IMR-90 (cell line): ENCODE results near the gene TTC28. TPM values are rescaled to one million over a fixed set of nuclear protein-coding genes. Genes with fewer than 3 reads are reported as not detected.

Experiments used
- ATAC-seq: fragments of 200-7000 bp; cut with Tn5 transposase; 2 replicates; pipeline ENCODE4 v1.9.1; 2020; ENCODE audit warnings: low read depth, mild to moderate bottlenecking, moderate library complexity
- BruUV-seq: library from RNA; stranded (reverse); fragments of 400-500 nt; replicated peaks from 2 replicates; lab custom pipeline; 2021; lab: Mats Ljungman, UMichigan
- CTCF ChIA-PET: fragments of 300-600 bp; formaldehyde crosslinking; extraction: SDS; loops from one replicate; lab custom pipeline; 2021; ENCODE audit warnings: antibody characterized with exemption; lab: Yijun Ruan, JAX
- POLR2A ChIA-PET: fragments of 300-600 bp; sonication (Branson Sonifier 250); formaldehyde crosslinking; loops from one replicate; lab custom pipeline; 2022; ENCODE audit warnings: antibody characterized with exemption; ENCODE audit not compliant: unreplicated experiment; lab: Charles Lee
- DNase-seq: peaks from one replicate; pipeline ENCODE4 v3.0.0; 2013
- H2AFZ ChIP-seq: replicated peaks from 2 replicates; pipeline ENCODE3; 2013; ENCODE audit warnings: low read length, mild to moderate bottlenecking; ENCODE audit not compliant: poor library complexity
- H2AK5ac ChIP-seq: 2 replicates; pipeline ENCODE4 v1.6.1; 2013; ENCODE audit warnings: low read depth, low read length, inconsistent platforms
- H2AK9ac ChIP-seq: replicated peaks from 2 replicates; pipeline ENCODE3; 2013; ENCODE audit warnings: mild to moderate bottlenecking, low read depth, low read length, moderate library complexity; ENCODE audit not compliant: poor library complexity
- H2BK120ac ChIP-seq: 2 replicates; pipeline ENCODE4 v1.6.1; 2013; ENCODE audit warnings: low read depth, low read length, inconsistent platforms
- H2BK15ac ChIP-seq: 3 replicates; pipeline ENCODE4 v1.6.1; 2013; ENCODE audit warnings: low read depth, low read length, inconsistent platforms
- H2BK20ac ChIP-seq: 2 replicates; pipeline ENCODE4 v1.6.1; 2013; ENCODE audit warnings: low read depth, mild to moderate bottlenecking, inconsistent platforms, low read length, moderate library complexity
- H2BK5ac ChIP-seq: 2 replicates; pipeline ENCODE4 v1.6.1; 2013; ENCODE audit warnings: mild to moderate bottlenecking, low read depth, low read length, inconsistent platforms; ENCODE audit not compliant: poor library complexity, severe bottlenecking
- H3K14ac ChIP-seq: replicated peaks from 2 replicates; pipeline ENCODE4 v1.6.1; 2013; ENCODE audit warnings: low read depth, low read length, inconsistent platforms
- H3K18ac ChIP-seq: 2 replicates; pipeline ENCODE4 v1.6.1; 2013; ENCODE audit warnings: low read depth, low read length, control low read depth
- H3K23ac ChIP-seq: 2 replicates; pipeline ENCODE4 v1.6.1; 2013; ENCODE audit warnings: low read depth, low read length, inconsistent platforms
- H3K27ac ChIP-seq: 2 replicates; pipeline ENCODE4 v1.5.1; 2013; ENCODE audit warnings: mild to moderate bottlenecking, control low read depth, low read length; ENCODE audit not compliant: insufficient read depth
- H3K27me3 ChIP-seq: 2 replicates; pipeline ENCODE4 v1.6.1; 2013; ENCODE audit warnings: low read length; ENCODE audit not compliant: control insufficient read depth, insufficient read depth
- H3K36me3 ChIP-seq: 2 replicates; pipeline ENCODE4 v1.6.1; 2013; ENCODE audit warnings: low read length, mixed read lengths; ENCODE audit not compliant: control insufficient read depth, insufficient read depth
- H3K4ac ChIP-seq: 2 replicates; pipeline ENCODE4 v1.6.1; 2013; ENCODE audit warnings: low read depth, low read length, inconsistent platforms
- H3K4me1 ChIP-seq: 2 replicates; pipeline ENCODE4 v1.6.1; 2013; ENCODE audit warnings: low read length, mixed read lengths; ENCODE audit not compliant: control insufficient read depth, insufficient read depth
- H3K4me2 ChIP-seq: 2 replicates; pipeline ENCODE4 v1.6.1; 2013; ENCODE audit warnings: low read depth, mild to moderate bottlenecking, control low read depth, low read length, moderate library complexity
- H3K4me3 ChIP-seq: 2 replicates; pipeline ENCODE4 v1.5.1; 2013; ENCODE audit warnings: low read depth, mild to moderate bottlenecking, control low read depth, low read length, moderate library complexity; ENCODE audit not compliant: insufficient read depth
- H3K56ac ChIP-seq: 2 replicates; pipeline ENCODE4 v1.6.1; 2013; ENCODE audit warnings: low read length, inconsistent platforms; ENCODE audit not compliant: insufficient read depth; ENCODE audit errors: extremely low read depth
- H3K79me1 ChIP-seq, 2 experiments: 2 replicates each; pipeline ENCODE4 v1.6.1; 2013; ENCODE audit warnings: low read length in 2 of 2, inconsistent platforms in 1 of 2, low read depth in 1 of 2
- H3K9ac ChIP-seq: 2 replicates; pipeline ENCODE4 v1.6.1; 2013; ENCODE audit warnings: low read depth, low read length, control low read depth
- H3K9me1 ChIP-seq: 2 replicates; pipeline ENCODE4 v1.6.1; 2013; ENCODE audit warnings: low read length, inconsistent platforms; ENCODE audit not compliant: insufficient read depth
- H3K9me3 ChIP-seq: 2 replicates; pipeline ENCODE4 v1.6.1; 2013; ENCODE audit warnings: low read length; ENCODE audit not compliant: control insufficient read depth, insufficient read depth
- H4K20me1 ChIP-seq: 2 replicates; pipeline ENCODE4 v1.6.1; 2013; ENCODE audit warnings: low read length, inconsistent platforms; ENCODE audit not compliant: insufficient read depth
- H4K5ac ChIP-seq: 2 replicates; pipeline ENCODE4 v1.6.1; 2013; ENCODE audit warnings: mild to moderate bottlenecking, low read depth, low read length, control low read depth
- H4K8ac ChIP-seq, 2 experiments: 2 replicates each; pipeline ENCODE4 v1.6.1; 2013; ENCODE audit warnings: low read depth in 2 of 2, low read length in 2 of 2, control low read depth in 1 of 2, inconsistent platforms in 1 of 2
- H4K91ac ChIP-seq: 2 replicates; pipeline ENCODE4 v1.6.1; 2013; ENCODE audit warnings: low read depth, low read length, inconsistent platforms; ENCODE audit not compliant: insufficient read depth
- BHLHE40 ChIP-seq: fragments of 150-350 bp; IDR thresholded peaks from 2 replicates; pipeline ENCODE4 v1.6.1; 2016; ENCODE audit warnings: mild to moderate bottlenecking, low read depth, low read length
- CEBPB ChIP-seq: IDR thresholded peaks from 2 replicates; pipeline ENCODE4 v1.6.1; 2012; ENCODE audit warnings: low read depth, low read length, improper control_type of control experiment
- ELK1 ChIP-seq: fragments of 150-350 bp; IDR thresholded peaks from 2 replicates; pipeline ENCODE4 v1.6.1; 2016; ENCODE audit warnings: low read depth, mild to moderate bottlenecking, low read length, moderate library complexity, borderline replicate concordance
- FOS ChIP-seq: fragments of 150-350 bp; IDR thresholded peaks from 2 replicates; pipeline ENCODE4 v1.6.1; 2016; ENCODE audit warnings: low read depth, low read length
- MAFK ChIP-seq: IDR thresholded peaks from 2 replicates; pipeline ENCODE4 v1.6.1; 2012; ENCODE audit warnings: low read depth, low read length, improper control_type of control experiment
- MXI1 ChIP-seq: IDR thresholded peaks from 2 replicates; pipeline ENCODE4 v1.6.1; 2012; ENCODE audit warnings: low read depth, mild to moderate bottlenecking, low read length, moderate library complexity, borderline replicate concordance
- NFE2L2 ChIP-seq: fragments of 150-350 bp; IDR thresholded peaks from 2 replicates; pipeline ENCODE4 v1.6.1; 2016; ENCODE audit warnings: low read depth, mild to moderate bottlenecking, low read length
- RAD21 ChIP-seq: IDR thresholded peaks from 2 replicates; pipeline ENCODE4 v1.6.1; 2012; ENCODE audit warnings: low read length, improper control_type of control experiment
- RCOR1 ChIP-seq: IDR thresholded peaks from 2 replicates; pipeline ENCODE4 v1.6.1; 2012; ENCODE audit warnings: mild to moderate bottlenecking, low read length, improper control_type of control experiment; ENCODE audit not compliant: insufficient replicate concordance
- RFX5 ChIP-seq: IDR thresholded peaks from 2 replicates; pipeline ENCODE4 v1.8.0; 2012; ENCODE audit warnings: low read depth, mild to moderate bottlenecking, low read length, moderate library complexity
- WGBS, 2 experiments: methylation state at CpG; one replicate each; pipeline versions ENCODE4 v1.1.5 to v1.1.7; 2013; ENCODE audit warnings: missing lambda C conversion rate in 2 of 2; ENCODE audit not compliant: insufficient read length in 1 of 2; ENCODE audit errors: extremely low coverage in 2 of 2; 5-methylcytosine and 5-hydroxymethylcytosine counted together
- dilution Hi-C: fragments of 300-500 bp; cut with HindIII; formaldehyde crosslinking; loops from one replicate; pipeline ENCODE4 v1.14.3; 2018; ENCODE audit warnings: low sequenced_read_pairs; ENCODE audit not compliant: unreplicated experiment
- in situ Hi-C: fragments of 300-500 bp; cut with MboI; formaldehyde crosslinking; loops from 3 replicates; pipeline ENCODE4 v1.14.3; 2019; ENCODE audit warnings: low sequenced_read_pairs, inconsistent platforms, mixed read lengths
- intact Hi-C: fragments of 100-400 bp; cut with micrococcal nuclease; formaldehyde crosslinking; loops from 2 replicates; pipeline ENCODE4 v1.10.0; 2022
- polyA plus RNA-seq, 3 experiments: library from polyadenylated mRNA; depleted of rRNA; stranded (reverse); fragments of >200 nt; gene quantifications; 2 replicates each; pipeline ENCODE4 v1.2.3, GENCODE V29; 2012; ENCODE audit warnings: low replicate concordance in 1 of 3
- total RNA-seq: library from RNA; depleted of rRNA; stranded (reverse); fragments of >200 nt; gene quantifications from 2 replicates; pipeline ENCODE4 v1.2.3, GENCODE V29; 2012

Gene TTC28
- total and polyA plus RNA-seq, 2 of the 4 experiments (the other 2 are of a cell fraction): 5.6 to 13.3 TPM

DNA sequence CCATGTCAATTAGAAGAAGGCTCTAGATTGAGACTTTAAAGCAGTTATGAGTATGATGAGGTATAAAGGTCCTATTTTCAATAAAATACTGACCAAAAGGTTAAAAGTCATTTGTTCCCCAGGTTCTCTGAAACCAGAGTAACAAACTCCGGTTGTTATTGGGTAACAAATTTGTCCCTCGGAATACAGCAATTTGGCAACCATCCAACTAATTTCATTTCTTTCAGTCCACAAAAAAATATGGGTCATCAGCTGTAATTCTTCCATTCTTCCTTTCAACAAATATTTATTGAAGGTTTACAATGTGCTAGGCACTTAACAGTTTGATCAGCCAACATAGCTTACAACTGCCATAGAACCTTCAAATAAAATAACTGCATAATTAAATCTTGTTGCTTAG is 79.9 kb downstream of the TTC28 start:
- no peaks in the 10 kb centered on the region for H3K9me3 ChIP-seq
- H3K36me3 ChIP-seq: no peaks in the 10 kb centered on the region
- H4K5ac ChIP-seq: no peak overlapping the region
- in situ Hi-C loops (loop anchor here (5.0 to 25.0 kb wide), 5 partner anchors 228 to 638 kb away; no protein-coding TSS in a partner anchor), dilution Hi-C loops (no loop called here), intact Hi-C loops (loop anchor here (1.0 to 10.0 kb wide), 7 partner anchors 195 to 645 kb away; no protein-coding TSS in a partner anchor)
- ATAC-seq (no peak), DNase-seq (no peak)
- no peak overlapping the region for H3K56ac ChIP-seq
- POLR2A ChIA-PET: interaction anchor here (0.7 kb wide), 1 partner anchor 180 kb away, joined by 3 read pairs; no protein-coding TSS in a partner anchor
- H4K20me1 ChIP-seq: no peaks in the 10 kb centered on the region; the same call in 1 of the 2 replicates
- no peaks in the 10 kb centered on the region for H3K9me1 ChIP-seq
- no peaks in the 10 kb centered on the region for H3K27me3 ChIP-seq
- H3K4me2 ChIP-seq: no peak overlapping the region
- no peak overlapping the region for H2AK9ac ChIP-seq
- no peak overlapping the region for H3K27ac ChIP-seq
- no peak overlapping the region for H3K9ac ChIP-seq
- H2BK120ac ChIP-seq: no peak overlapping the region
- no peak overlapping the region for H3K4ac ChIP-seq
- H4K91ac ChIP-seq: no peak overlapping the region
- H3K4me1 ChIP-seq: peaks cover 6% of the 10 kb centered on the region; the same call in 1 of the 2 replicates
- no peak for TF ChIP-seq MXI1
- no peak for TF ChIP-seq RCOR1
- no peak for TF ChIP-seq CEBPB
- no peak for TF ChIP-seq FOS
- no peak for TF ChIP-seq BHLHE40
- no peak for TF ChIP-seq RFX5
- TF ChIP-seq MAFK: no peak
- TF ChIP-seq RAD21: no peak
- TF ChIP-seq ELK1: no peak
- no peak for TF ChIP-seq NFE2L2
- H2BK20ac ChIP-seq: no peak overlapping the region
- CTCF ChIA-PET: interaction anchor here (1.1 to 3.1 kb wide), 3 partner anchors 228 to 441 kb away, joined by 4 to 23 read pairs (median 4); no protein-coding TSS in a partner anchor
- no peak overlapping the region for H2AK5ac ChIP-seq
- no peak overlapping the region for H2AFZ ChIP-seq
- H3K14ac ChIP-seq: no peak overlapping the region
- no CpG with 5 or more reads among the region's 2 CpGs for WGBS, 2 experiments
- no TSS peak for BruUV-seq
- H3K18ac ChIP-seq: no peak overlapping the region
- no peak overlapping the region for H3K4me3 ChIP-seq
- H3K79me1 ChIP-seq: peaks cover 3 to 5% of the 10 kb centered on the region in 2 experiments; a peak in 3 of 4 replicates
- no peak overlapping the region for H2BK5ac ChIP-seq
- no peak overlapping the region for H3K23ac ChIP-seq
- no peak overlapping the region for H4K8ac ChIP-seq
- H2BK15ac ChIP-seq: no peak overlapping the region
